K562 (cell line): ENCODE results near the gene LCE1D. TPM values are rescaled to one million over a fixed set of nuclear protein-coding genes. Genes with fewer than 3 reads are reported as not detected.

Source experiments
- ATAC-seq: fragments of 200-7000 bp; cut with Tn5 transposase; 3 replicates; pipeline ENCODE4 v1.9.1; 2020; ENCODE audit warnings: moderate library complexity
- BruUV-seq: library from RNA; stranded (reverse); fragments of 400-500 nt; replicated peaks from 2 replicates; lab custom pipeline; 2021; lab: Mats Ljungman, UMichigan
- CTCF ChIA-PET: fragments of 300-600 bp; formaldehyde crosslinking; extraction: SDS; loops from one replicate; lab custom pipeline; 2021; ENCODE audit warnings: low intra/inter-chr PET ratio; lab: Yijun Ruan, JAX
- POLR2A ChIA-PET: fragments of 300-600, 350-650 bp; sonication (Branson Sonifier 250); formaldehyde crosslinking; extraction: SDS; loops from one replicate; lab custom pipeline; 2021; ENCODE audit warnings: antibody characterized with exemption, inconsistent platforms; lab: Yijun Ruan, JAX
- DNase-seq, 4 experiments: peaks; one replicate each; pipeline versions ENCODE4 v3.0.0 to v3.0.0-alpha.2; 2011 to 2018; ENCODE audit warnings: low spot score in 3 of 4, mixed read lengths in 3 of 4; ENCODE audit errors: extremely low read depth in 1 of 4
- FAIRE-seq: peaks from 2 replicates; lab custom pipeline; 2011; peaks lifted over from hg19 to GRCh38; lab: Jason Lieb, UNC
- H2AFZ ChIP-seq: 2 replicates; pipeline ENCODE4 v1.6.0; 2011; ENCODE audit warnings: low read depth, low read length, control low read depth, inconsistent platforms
- H3K27ac ChIP-seq: fragments of 200-600 bp; 3 replicates; pipeline ENCODE4 v1.8.0; 2011; ENCODE audit warnings: low read depth, mild to moderate bottlenecking, control low read depth, inconsistent platforms, low read length, moderate library complexity, mixed read lengths; ENCODE audit errors: extremely low read depth
- H3K27me3 ChIP-seq, 2 experiments: fragments of 300-600 bp in 1 of 2; 2 replicates in 1 of 2; 3 replicates in 1 of 2; pipeline versions ENCODE4 v1.6.0 to v1.8.0; 2011; ENCODE audit warnings: inconsistent platforms in 2 of 2, low read length in 2 of 2, mild to moderate bottlenecking in 1 of 2, mixed read lengths in 1 of 2, moderate library complexity in 1 of 2; ENCODE audit not compliant: control insufficient read depth in 2 of 2, insufficient read depth in 2 of 2
- H3K36me3 ChIP-seq: fragments of 300-600 bp; 3 replicates; pipeline ENCODE4 v1.8.0; 2011; ENCODE audit warnings: mild to moderate bottlenecking, low read length, inconsistent platforms; ENCODE audit not compliant: control insufficient read depth, insufficient read depth
- H3K4me1 ChIP-seq, 2 experiments: fragments of 200-600 bp in 1 of 2; replicated peaks in 1 of 2; 2 replicates in 1 of 2; 3 replicates in 1 of 2; pipeline versions ENCODE4 v1.5.1 to v1.8.0; 2011; ENCODE audit warnings: inconsistent platforms in 2 of 2, low read length in 2 of 2, mild to moderate bottlenecking in 1 of 2, mixed read lengths in 1 of 2, moderate library complexity in 1 of 2; ENCODE audit not compliant: control insufficient read depth in 2 of 2, insufficient read depth in 2 of 2
- H3K4me2 ChIP-seq: 2 replicates; pipeline ENCODE4 v1.6.1; 2011; ENCODE audit warnings: low read length, control low read depth, inconsistent platforms, mixed read lengths; ENCODE audit not compliant: insufficient read depth
- H3K4me3 ChIP-seq: fragments of 200-600 bp; sonication (generic), shearing (Covaris generic); 2 replicates; pipeline ENCODE4 v1.5.1; 2016; ENCODE audit warnings: control low read depth, inconsistent platforms
- H3K79me2 ChIP-seq: fragments of 200-600 bp; 3 replicates; pipeline ENCODE4 v1.8.0; 2011; ENCODE audit warnings: low read length, inconsistent platforms; ENCODE audit not compliant: control insufficient read depth, insufficient read depth
- H3K9ac ChIP-seq, 2 experiments: 2 replicates each; pipeline versions ENCODE4 v1.6.0 to v1.6.1; 2011; ENCODE audit warnings: low read depth in 2 of 2, low read length in 2 of 2, control low read depth in 1 of 2, inconsistent platforms in 1 of 2, mild to moderate bottlenecking in 1 of 2, mixed read lengths in 1 of 2; ENCODE audit not compliant: insufficient read depth in 1 of 2
- H3K9me1 ChIP-seq: one replicate; pipeline ENCODE4 v1.6.0; 2011; ENCODE audit warnings: inconsistent platforms, mild to moderate bottlenecking, low read length, moderate library complexity; ENCODE audit not compliant: control insufficient read depth, insufficient read depth
- H3K9me3 ChIP-seq: replicated peaks from 2 replicates; pipeline ENCODE4 v1.5.1; 2011; ENCODE audit warnings: low read depth, low read length, inconsistent platforms; ENCODE audit not compliant: control insufficient read depth, insufficient read depth
- H4K20me1 ChIP-seq: replicated peaks from 2 replicates; pipeline ENCODE4 v1.6.1; 2011; ENCODE audit warnings: low read length, inconsistent platforms, mixed read lengths; ENCODE audit not compliant: control insufficient read depth, insufficient read depth
- E2F6 ChIP-seq, 2 experiments: IDR thresholded peaks; 2 replicates each; pipeline ENCODE4 v1.6.1; 2011; ENCODE audit warnings: borderline replicate concordance in 1 of 2, control low read depth in 1 of 2, low read depth in 1 of 2, low read length in 1 of 2, mild to moderate bottlenecking in 1 of 2, mixed read lengths in 1 of 2, moderate library complexity in 1 of 2; ENCODE audit not compliant: insufficient read depth in 1 of 2, insufficient read length in 1 of 2, poor library complexity in 1 of 2, severe bottlenecking in 1 of 2; ENCODE audit errors: extremely low read depth in 1 of 2
- FOXA3 ChIP-seq, 2 experiments: fragments of 450-650 bp in 1 of 2; sonication (generic) in 1 of 2; formaldehyde crosslinking; IDR thresholded peaks in 1 of 2; conservative IDR thresholded peaks in 1 of 2; 2 replicates each; pipeline versions ENCODE4 v1.4.0 to v1.8.0; 2020 to 2022; ENCODE audit warnings: mild to moderate bottlenecking in 2 of 2, missing genetic modification reagents in 1 of 2
- FOXK1 ChIP-seq: sonication (generic); formaldehyde crosslinking; IDR thresholded peaks from 2 replicates; pipeline ENCODE4 v1.8.0; 2022; ENCODE audit warnings: missing genetic modification reagents, mild to moderate bottlenecking, borderline replicate concordance
- KAT7 ChIP-seq: sonication (generic); formaldehyde crosslinking; IDR thresholded peaks from 2 replicates; pipeline ENCODE4 v1.8.0; 2022; ENCODE audit warnings: missing genetic modification reagents, mild to moderate bottlenecking, borderline replicate concordance
- THRA ChIP-seq: fragments of 450-650 bp; IDR thresholded peaks from 2 replicates; pipeline ENCODE4 v1.6.1; 2017; ENCODE audit warnings: mild to moderate bottlenecking, moderate library complexity
- ZNF518B ChIP-seq: fragments of 250-450 bp; sonication (Bioruptor Pico); IDR thresholded peaks from 2 replicates; pipeline ENCODE4 v1.5.0; 2021; ENCODE audit warnings: mild to moderate bottlenecking, moderate library complexity
- WGBS: fragments of 100-300 bp; shearing (Covaris generic); methylation state at CpG from one replicate; pipeline ENCODE4 v1.1.6; 2016; ENCODE audit warnings: low coverage, mixed read lengths; ENCODE audit not compliant: insufficient coverage; ENCODE audit errors: missing lambda C conversion rate; 5-methylcytosine and 5-hydroxymethylcytosine counted together
- in situ Hi-C: fragments of 300-500 bp; cut with MboI; formaldehyde crosslinking; loops from 4 replicates; pipeline ENCODE4 v1.15.0; 2018; ENCODE audit warnings: inconsistent platforms, mixed read lengths
- intact Hi-C: fragments of 100-400 bp; cut with micrococcal nuclease; formaldehyde crosslinking; loops from 2 replicates; pipeline ENCODE4 v1.14.2; 2022
- polyA plus RNA-seq, 8 experiments: library from polyadenylated mRNA; depleted of rRNA in 4 of 8; stranded (reverse) in 5 of 8; unstranded in 3 of 8; fragments of >200 nt; fragmentation: Nextera tagmentation in 2 of 8; fragmentation: Illumina TruSeq in 1 of 8; extraction: Ambion mirVana in 2 of 8; extraction: Trizol in 1 of 8; gene quantifications; 2 replicates each; pipeline versions ENCODE4 v1.2.1 to v1.2.3, GENCODE V29; 2011 to 2014; ENCODE audit warnings: inconsistent platforms in 1 of 8, missing spikeins in 1 of 8
- total RNA-seq, 7 experiments: library from RNA; depleted of rRNA in 6 of 7; stranded (reverse); fragments of >200 nt in 6 of 7; fragmentation: Illumina TruSeq in 2 of 7; extraction: Trizol in 2 of 7; gene quantifications; 2 replicates each; pipeline versions ENCODE4 v1.2.1 to v1.2.3, GENCODE V29; 2011 to 2021; ENCODE audit warnings: low replicate concordance in 1 of 7

Gene LCE1D
- total and polyA plus RNA-seq, 9 of the 15 experiments (the other 6 are each of a cell fraction or from before 2014, with no cell fraction given) = not detected

- Histone ChIP-seq H4K20me1 (no peaks in the 10 kb centered on the region), H3K4me1 (no peaks in the 10 kb centered on the region), H3K9ac (no peak overlapping the region), H3K4me3 (no peak overlapping the region), H3K27me3 (no peaks in the 10 kb centered on the region), H2AFZ (no peak overlapping the region), H3K36me3 (no peaks in the 10 kb centered on the region), H3K9me3 (no peaks in the 10 kb centered on the region), H3K4me2 (no peak overlapping the region), H3K27ac (no peak overlapping the region), H3K79me2 (no peaks in the 10 kb centered on the region), H3K9me1 (no peaks in the 10 kb centered on the region)
- in situ Hi-C loops = no loop called here
- ATAC-seq (no peak), FAIRE-seq (no peak), DNase-seq (no peak)
- ChIA-PET CTCF (no interaction called here), POLR2A (no interaction called here)
- TF ChIP-seq THRA (no peak), KAT7 (CRISPR knock-in tag) (no peak), FOXK1 (no peak), FOXA3 (CRISPR knock-in tag; conservative IDR thresholded peaks at IDR 0.05 in 1 of 2, IDR thresholded peaks at IDR 0.05 in 1 of 2) (no peak), ZNF518B (CRISPR knock-in tag) (no peak), E2F6 (IDR thresholded peaks at IDR 0.05; ENCODE audit: borderline replicate concordance in 1 of 2, extremely low read depth in 1 of 2, insufficient read depth in 1 of 2, insufficient read length in 1 of 2, low read depth in 1 of 2, low read length in 1 of 2, poor library complexity in 1 of 2, severe bottlenecking in 1 of 2) (no peak)
- intact Hi-C loops = no loop called here
- no TSS peak for BruUV-seq
- 5% methylated on average over 2 of the region's 2 CpGs for WGBS
Measured at GRCh38 chr1:152811050-152811449, 14.5 kb downstream of the LCE1D start.
